Measurements from ENCODE around the gene ELMO3. TPM values are rescaled to one million over a fixed set of nuclear protein-coding genes. Genes with fewer than 3 reads are reported as not detected.

Gene ELMO3
- total RNA-seq, 1 donor from 2014 or later: 17.5 TPM

DNA sequence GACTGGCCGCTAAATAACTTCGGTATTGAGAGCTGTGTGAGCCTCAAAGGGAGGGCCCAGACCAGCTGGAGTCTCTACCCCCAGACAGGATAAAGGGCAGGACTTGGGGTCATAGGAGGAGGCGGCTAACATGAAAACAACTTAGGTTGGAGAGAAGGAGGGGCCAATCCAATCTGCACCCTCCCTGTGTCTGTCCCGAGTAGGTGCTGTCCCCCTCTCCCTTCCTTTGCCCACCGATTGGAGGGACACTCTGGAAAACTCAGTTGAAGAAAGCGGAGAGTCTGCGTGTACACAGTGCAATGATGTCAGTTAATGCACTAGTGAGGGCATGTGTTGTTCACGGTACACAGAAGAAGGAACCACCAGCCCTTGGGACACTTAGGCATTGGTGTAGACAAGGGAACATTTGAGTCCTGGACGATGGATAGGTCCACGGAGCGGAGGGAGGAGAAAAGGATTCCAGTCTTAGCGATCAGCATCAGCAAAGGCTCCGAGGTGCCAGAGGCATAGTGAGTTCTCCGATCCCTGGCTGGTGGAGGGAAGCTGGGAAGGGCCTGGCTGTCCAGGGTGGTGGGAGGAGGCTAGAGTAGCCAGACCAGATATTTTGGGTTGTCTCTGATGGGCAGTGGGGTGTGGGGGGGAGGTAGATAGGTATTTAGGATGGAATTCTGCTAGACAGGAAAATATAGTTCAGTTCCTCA lies 27.8 kb upstream of the ELMO3 start:
- DNase-seq (no peak), ATAC-seq (peak; percentile 4)
- Histone ChIP-seq H3K4me1 (peaks cover 52% of the 10 kb centered on the region), H3K36me3 (no peaks in the 10 kb centered on the region), H3K27ac (peak overlapping the region; percentile 93), H3K27me3 (no peaks in the 10 kb centered on the region), H3K4me3 (peak overlapping the region; percentile 57), H3K9me3 (no peaks in the 10 kb centered on the region)
- TF ChIP-seq, protein P1, sequence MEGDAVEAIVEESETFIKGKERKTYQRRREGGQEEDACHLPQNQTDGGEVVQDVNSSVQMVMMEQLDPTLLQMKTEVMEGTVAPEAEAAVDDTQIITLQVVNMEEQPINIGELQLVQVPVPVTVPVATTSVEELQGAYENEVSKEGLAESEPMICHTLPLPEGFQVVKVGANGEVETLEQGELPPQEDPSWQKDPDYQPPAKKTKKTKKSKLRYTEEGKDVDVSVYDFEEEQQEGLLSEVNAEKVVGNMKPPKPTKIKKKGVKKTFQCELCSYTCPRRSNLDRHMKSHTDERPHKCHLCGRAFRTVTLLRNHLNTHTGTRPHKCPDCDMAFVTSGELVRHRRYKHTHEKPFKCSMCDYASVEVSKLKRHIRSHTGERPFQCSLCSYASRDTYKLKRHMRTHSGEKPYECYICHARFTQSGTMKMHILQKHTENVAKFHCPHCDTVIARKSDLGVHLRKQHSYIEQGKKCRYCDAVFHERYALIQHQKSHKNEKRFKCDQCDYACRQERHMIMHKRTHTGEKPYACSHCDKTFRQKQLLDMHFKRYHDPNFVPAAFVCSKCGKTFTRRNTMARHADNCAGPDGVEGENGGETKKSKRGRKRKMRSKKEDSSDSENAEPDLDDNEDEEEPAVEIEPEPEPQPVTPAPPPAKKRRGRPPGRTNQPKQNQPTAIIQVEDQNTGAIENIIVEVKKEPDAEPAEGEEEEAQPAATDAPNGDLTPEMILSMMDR (IDR thresholded peaks at IDR 0.05): no peak
- intact Hi-C loops (cut with DNase I): no loop called here

DNA sequence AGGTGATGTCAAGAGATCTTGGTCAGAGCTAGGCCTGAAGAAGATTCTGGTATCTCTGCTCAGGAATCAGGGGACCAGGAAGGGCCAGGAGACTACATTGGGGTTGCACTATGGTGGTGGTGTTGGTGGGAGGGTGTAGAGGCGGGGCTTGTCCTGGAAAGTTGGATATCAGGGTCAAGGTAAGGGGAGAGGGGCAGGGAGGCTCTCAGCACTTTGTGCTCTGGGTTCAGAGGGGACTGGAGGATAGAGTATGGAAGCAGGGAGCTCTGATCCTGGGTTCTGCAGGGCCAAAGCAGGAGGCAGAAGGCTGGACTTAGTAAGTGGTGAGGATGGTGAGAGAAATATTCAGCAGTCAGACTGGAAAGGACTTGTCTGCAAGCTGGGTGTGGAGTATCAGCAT lies 25.6 kb upstream of the ELMO3 start:
- intact Hi-C loops (cut with DNase I): no loop called here
- H3K4me3 ChIP-seq: peak overlapping the region; percentile 53
- TF ChIP-seq, protein P1 (IDR thresholded peaks at IDR 0.05): no peak
- H3K27ac ChIP-seq: peak overlapping the region; percentile 83
- H3K9me3 ChIP-seq: no peaks in the 10 kb centered on the region
- ATAC-seq (no peak), DNase-seq (no peak)
- H3K4me1 ChIP-seq: peaks cover 62% of the 10 kb centered on the region
- no peaks in the 10 kb centered on the region for H3K27me3 ChIP-seq
- H3K36me3 ChIP-seq: no peaks in the 10 kb centered on the region

DNA sequence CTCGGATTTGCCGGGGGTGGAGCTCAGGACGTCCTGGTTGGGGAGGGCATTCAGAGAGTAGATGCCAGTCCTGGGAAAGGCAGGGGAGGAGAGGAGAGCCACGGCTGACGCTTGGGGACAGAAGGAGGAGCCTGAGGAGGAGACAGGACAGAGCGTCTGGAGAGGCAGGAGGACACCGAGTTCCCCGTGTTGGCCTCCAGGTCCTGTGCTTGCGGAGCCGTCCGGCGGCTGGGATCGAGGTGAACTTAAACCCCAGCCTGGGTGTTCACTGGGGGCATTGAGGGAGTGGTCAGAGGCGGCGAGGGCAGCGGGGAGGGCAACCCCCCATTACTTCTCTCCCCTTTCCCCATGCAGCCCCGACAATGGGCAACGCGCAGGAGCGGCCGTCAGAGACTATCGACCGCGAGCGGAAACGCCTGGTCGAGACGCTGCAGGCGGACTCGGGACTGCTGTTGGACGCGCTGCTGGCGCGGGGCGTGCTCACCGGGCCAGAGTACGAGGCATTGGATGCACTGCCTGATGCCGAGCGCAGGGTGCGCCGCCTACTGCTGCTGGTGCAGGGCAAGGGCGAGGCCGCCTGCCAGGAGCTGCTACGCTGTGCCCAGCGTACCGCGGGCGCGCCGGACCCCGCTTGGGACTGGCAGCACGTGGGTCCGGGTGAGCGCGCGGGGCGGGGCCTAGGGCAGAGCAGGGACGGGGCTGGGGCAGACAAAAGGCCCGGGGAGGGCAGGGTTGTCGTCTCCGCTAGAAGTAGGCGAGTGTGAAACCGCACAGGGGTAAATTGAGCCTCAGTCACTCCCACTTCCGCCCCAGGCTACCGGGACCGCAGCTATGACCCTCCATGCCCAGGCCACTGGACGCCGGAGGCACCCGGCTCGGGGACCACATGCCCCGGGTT lies 24.9 kb upstream of the ELMO3 start:
- Histone ChIP-seq H3K4me3 (peak overlapping the region; percentile 53), H3K9me3 (no peaks in the 10 kb centered on the region), H3K4me1 (peaks cover 65% of the 10 kb centered on the region), H3K27me3 (no peaks in the 10 kb centered on the region), H3K27ac (peak overlapping the region; percentile 83), H3K36me3 (no peaks in the 10 kb centered on the region)
- ATAC-seq (peak; percentile 80), DNase-seq (peak; percentile 95)
- TF ChIP-seq, protein P1 (IDR thresholded peaks at IDR 0.05): peak; percentile 37
- intact Hi-C loops (cut with DNase I): no loop called here

DNA sequence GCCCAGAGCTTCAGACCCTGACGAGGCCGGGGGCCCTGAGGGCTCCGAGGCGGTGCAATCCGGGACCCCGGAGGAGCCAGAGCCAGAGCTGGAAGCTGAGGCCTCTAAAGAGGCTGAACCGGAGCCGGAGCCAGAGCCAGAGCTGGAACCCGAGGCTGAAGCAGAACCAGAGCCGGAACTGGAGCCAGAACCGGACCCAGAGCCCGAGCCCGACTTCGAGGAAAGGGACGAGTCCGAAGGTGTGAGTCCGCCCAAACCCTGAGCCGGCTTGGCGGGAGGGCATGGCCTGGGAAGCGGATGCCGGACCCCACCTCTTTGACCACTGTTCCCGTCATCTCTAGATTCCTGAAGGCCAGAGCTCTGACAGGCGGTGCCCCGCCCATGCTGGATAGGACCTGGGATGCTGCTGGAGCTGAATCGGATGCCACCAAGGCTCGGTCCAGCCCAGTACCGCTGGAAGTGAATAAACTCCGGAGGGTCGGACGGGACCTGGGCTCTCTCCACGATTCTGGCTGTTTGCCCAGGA lies 24.2 kb upstream of the ELMO3 start:
- peak overlapping the region; percentile 83 for H3K27ac ChIP-seq
- intact Hi-C loops (cut with DNase I): no loop called here
- DNase-seq (no peak), ATAC-seq (no peak)
- H3K4me3 ChIP-seq: peak overlapping the region; percentile 53
- H3K9me3 ChIP-seq: no peaks in the 10 kb centered on the region
- TF ChIP-seq, protein P1 (IDR thresholded peaks at IDR 0.05): no peak
- peaks cover 58% of the 10 kb centered on the region for H3K4me1 ChIP-seq
- no peaks in the 10 kb centered on the region for H3K27me3 ChIP-seq
- no peaks in the 10 kb centered on the region for H3K36me3 ChIP-seq

DNA sequence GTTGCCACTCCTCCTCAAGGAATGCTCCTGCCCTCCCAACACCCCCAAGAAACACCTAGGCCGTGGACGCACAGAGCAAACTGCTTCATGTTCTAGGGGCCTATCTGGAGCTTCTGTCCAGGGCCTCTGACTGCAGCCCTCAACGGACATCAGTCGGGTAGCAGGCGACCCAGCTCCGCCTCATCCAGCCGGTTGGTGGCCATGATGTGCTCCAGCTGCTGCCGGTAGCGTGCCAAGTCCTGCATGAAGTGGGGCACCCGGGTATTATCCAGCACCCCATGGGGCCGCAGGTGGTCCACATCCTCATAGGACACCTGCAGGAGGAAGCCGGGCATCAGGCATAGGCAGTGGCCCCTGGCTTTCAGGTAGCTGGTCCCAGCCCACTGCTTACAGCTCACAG lies 22.3 kb upstream of the ELMO3 start:
- DNase-seq (no peak), ATAC-seq (no peak)
- TF ChIP-seq, protein P1 (IDR thresholded peaks at IDR 0.05): no peak
- Histone ChIP-seq H3K4me3 (no peak overlapping the region), H3K36me3 (no peaks in the 10 kb centered on the region), H3K27ac (no peak overlapping the region), H3K9me3 (no peaks in the 10 kb centered on the region), H3K4me1 (peaks cover 42% of the 10 kb centered on the region), H3K27me3 (no peaks in the 10 kb centered on the region)
- intact Hi-C loops (cut with DNase I): no loop called here

All from upper lobe of right lung (tissue), 1 donor.